HK-2 (cell line): ENCODE data around the gene ZSCAN2.
"Not testable (repeated sequence)": the region's sequence is repeated elsewhere in the genome, so short reads cannot be mapped to it uniquely, and the experiment has no call there.

ENCODE experiments used
- DNase-seq: peaks from one replicate; pipeline ENCODE4 v3.0.0-alpha.2; 2018; ENCODE audit not compliant: unreplicated experiment

Gene ZSCAN2

DNA sequence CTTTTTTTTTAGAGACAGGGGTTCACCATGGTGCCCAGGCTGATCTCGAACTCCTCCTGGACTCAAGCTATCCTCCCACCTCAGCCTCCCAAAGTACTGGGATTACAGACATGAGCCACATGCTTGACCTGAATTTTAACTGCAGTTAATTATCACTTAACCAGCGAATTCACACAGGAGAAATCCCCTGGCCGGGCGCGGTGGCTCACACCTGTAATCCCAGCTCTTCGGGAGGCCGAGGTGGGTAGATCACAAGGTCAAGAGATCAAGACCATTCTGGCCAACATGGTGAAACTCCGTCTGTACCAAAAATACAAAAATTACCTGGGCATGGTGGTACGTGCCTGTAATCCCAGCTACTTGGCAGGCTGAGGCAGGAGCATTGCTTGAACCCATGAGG is 41.1 kb downstream of the ZSCAN2 start:
- not testable (repeated sequence) for DNase-seq

DNA sequence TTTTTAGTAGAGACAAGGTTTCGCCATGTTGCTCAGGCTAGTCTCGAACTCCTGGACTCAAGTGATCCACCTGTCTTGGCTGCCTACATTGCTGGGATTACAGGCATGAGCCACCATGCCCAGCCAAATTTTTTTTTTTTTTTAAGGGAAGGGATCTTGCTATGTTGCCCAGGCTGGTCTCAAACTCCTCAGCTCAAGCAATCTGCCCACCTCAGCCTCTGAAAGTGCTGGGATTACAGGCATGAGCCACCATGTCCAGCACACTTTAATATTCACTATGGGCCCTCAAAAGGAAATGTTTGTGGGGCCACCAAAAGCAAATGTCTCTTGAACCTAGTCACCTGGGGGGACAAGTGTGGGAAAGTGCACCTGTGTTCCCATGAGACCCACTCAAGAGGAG is 41.8 kb downstream of the ZSCAN2 start:
- DNase-seq: not testable (repeated sequence)

GRCh38 chr15:84643838-84644237 is 43.0 kb downstream of the ZSCAN2 start:
- no peak for DNase-seq

DNA sequence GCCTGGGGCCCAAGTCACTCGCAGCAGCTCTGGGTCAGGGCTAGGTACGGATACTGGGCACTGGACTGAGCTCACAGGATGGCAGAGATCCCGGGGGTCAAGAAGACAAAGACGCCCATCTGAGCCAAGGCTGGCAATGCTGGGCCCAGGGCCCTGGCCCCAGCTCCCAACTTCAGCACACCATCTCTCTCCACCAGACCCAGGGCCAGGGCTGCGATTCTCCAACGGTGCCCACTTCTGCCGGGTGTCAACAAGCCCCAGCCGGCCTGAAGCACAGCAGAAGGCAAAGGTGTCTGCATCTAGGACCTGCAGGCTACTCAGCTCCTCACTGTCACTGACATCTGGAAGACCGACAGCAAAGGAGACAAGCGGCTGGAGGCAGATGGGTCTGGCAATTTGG is 44.7 kb downstream of the ZSCAN2 start:
- DNase-seq: no peak

DNA sequence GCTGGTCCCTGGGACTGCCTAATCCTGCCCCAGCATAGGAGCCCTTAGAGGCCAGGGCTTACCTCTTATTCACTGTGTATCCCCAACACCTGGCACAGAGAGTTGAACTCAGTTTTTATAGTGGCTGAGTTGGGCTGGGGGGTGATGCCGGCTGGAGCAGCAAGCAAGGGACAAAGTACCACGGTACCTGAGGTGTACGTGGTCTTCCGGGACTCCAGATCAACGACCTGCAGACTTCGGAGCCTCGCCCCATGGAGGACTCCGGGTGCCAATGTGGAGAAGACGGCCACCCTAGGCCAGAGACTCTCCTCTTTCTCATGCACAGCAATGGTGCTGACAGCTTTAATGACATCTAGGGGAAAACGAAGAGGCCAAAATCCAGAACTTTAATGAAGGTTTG is 45.2 kb downstream of the ZSCAN2 start:
- no peak for DNase-seq

DNA sequence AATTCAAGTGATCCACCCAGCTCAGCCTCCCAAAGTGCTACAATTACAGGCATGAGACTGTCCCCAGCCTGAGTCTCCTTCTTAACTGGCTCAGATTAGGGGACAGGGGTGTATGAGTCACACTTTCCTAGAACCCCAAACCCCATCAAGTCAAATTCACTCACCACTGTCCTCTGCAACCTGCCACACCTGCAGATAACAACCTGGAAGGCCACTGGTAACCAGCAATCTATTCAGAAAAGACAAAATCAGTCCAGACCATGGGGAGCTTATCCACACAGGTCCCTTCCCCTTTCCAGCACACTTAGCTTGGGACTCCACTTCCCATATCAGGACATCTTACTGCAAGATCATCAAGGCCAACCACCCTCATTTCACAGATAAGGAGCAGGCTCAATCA is 46.9 kb downstream of the ZSCAN2 start:
- DNase-seq: no peak

DNA sequence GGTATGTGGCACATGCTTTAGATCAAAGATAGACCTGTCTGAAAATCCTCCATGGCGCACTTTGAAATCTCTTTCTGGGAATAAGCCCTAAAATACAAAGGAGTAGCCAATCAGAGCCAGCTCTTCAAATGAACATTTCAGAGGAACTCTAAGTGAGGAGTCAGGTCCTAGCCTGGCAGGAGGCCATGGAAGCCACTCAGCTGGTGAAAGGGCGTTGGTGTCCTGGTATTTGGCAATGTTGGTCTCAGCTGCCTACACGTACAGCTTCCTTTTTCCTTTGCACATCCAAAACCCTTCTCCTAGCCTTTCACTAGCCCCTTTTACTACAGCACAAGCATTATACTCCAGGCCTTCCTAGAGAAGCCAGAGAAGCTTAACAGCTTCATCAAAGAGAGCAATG is 47.7 kb downstream of the ZSCAN2 start:
- no peak for DNase-seq

GRCh38 chr15:84649706-84650105 is 48.9 kb downstream of the ZSCAN2 start:
- DNase-seq: no peak

DNA sequence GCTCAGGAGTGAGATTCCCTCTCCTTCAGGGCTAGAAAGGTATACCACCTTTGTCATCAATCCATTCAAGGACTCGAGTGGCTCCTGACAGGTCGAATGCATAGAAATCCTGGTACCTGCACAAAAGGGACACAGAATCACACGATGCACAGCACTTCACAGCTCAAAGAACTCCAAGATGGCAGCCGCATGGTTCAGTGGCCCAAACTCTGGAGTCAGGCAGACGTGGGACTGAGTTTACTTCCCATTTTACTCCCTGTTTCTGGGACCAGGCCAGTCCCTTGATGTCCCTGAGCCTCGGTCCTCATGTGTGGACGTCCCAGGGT is 52.7 kb downstream of the ZSCAN2 start:
- no peak for DNase-seq

DNA sequence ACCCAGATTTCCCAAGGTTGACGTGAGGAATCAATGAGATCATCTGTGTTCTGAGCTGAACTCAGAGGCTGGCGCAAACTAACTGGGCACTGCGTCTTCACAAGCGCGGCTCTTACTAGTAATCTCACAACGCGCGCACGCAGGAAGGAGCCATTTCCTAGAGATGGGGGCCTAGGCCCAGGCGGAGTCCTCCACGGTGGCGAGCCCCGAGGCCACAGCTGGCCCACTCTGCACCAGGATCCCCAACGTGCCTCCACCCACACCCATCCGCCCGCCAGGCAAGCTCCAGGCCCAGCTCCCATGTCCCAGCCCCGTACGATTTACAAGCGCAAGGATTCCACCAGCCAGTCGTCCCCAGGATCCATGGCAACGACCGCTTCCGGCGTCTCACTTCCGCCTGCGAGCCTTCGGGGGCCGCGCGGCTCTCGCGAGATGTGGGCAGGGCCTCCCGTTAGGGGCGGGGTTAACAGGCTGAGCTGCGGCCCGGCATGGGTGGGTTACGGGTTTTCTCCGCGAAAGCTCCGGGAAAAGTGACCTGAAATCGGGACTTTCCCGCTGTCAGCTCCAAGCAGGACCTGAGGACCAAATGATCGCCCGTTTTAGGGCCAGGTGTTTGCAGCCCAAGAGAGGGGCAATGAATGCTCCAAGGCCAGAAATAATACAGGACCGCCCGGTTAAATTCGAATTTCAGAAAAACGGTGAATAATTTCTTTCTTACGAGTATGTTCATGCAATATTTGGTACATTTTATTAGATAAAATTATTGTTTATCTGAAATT is 53.3 kb downstream of the ZSCAN2 start, which contains the start of gene WDR73:
WDR73 (minus strand) TSS at position 374 of the 779 bp plus-strand sequence; CDS start at position 365, 9 bp downstream.
- DNase-seq: peak; percentile 91

GRCh38 chr15:84654689-84655453 is 54.1 kb downstream of the ZSCAN2 start:
- DNase-seq: peak; percentile 64

DNA sequence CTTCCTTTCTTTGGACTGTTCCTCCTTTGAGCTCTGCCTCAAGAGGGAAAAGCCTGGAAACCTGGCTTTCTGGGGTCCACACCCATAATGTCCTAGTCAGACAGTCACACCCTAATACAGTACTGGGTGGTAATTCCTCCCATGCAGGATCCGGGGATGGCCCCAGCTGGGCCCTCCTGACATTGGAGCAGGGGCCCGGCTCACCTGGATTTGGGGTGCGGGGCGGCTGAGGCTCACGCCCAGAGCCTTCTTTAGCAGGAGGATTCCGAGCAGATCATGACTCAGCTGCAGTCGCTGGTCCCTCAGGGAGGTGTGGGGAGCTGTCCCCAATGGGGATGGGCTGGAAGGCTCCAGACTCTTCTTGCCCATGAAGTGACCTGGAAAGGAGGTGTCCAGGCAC is 56.2 kb downstream of the ZSCAN2 start:
- no peak for DNase-seq

DNA sequence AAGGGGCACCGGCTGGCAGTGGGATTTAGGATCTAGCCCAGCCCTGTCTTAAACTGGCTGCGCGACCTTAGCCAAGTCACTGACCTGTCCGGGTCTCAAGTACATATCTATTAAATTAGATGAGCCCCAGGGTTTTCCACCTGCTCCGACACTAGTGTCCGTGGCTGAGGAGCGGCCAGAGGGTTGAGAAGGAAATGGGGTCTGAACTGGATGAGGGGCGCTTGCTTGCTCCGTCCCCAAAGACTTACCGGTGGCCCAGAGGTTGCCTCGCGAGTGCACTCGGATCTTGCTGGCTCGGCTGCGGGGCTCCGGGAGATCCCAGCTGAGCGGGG is 56.9 kb downstream of the ZSCAN2 start:
- no peak for DNase-seq

DNA sequence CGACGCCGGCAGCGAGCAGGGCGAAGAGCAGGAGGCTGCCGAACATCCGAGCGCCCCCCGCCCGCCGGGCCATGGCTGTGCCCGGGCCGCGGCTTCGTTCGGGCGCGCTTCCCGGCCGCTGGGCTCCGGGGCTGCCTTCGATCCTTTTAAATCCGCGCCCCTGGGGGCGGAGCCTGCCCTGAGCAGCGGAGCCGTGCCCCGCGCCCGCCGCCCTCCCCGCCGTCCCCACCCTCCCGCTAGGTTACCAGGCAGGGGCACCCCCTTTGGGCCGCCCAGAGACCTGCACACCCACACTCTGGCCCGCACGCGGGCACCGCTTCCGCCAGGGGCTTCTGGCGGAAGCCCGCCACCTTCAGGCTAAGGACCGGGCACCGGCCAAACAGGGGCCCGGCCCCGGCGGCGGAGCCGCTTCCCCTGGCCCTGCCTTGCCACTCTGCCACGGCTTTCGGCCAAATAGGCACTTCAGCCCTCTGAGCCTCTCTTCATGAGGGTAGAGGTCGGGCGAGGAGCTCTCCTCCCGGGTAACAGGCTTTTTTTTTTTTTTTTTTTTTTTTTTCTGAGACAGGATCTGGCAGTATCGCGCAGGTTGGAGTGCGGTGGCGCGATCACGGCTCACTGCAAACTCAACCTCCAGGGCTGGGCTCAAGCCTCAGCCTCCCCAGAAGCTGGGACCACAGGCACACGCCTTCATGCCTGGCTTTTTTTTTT is 57.4 kb downstream of the ZSCAN2 start, which contains the start of gene NMB:
NMB (minus strand) TSS at position 120 of the 708 bp plus-strand sequence; CDS start at position 73, 47 bp downstream.
- DNase-seq: no peak

- DNase-seq: no peak
Measured at GRCh38 chr15:84658788-84659411, 58.1 kb downstream of the ZSCAN2 start.

GRCh38 chr15:84659904-84660781 is 59.3 kb downstream of the ZSCAN2 start:
- DNase-seq: no peak

GRCh38 chr15:84661001-84661400 is 60.2 kb downstream of the ZSCAN2 start:
- no peak for DNase-seq

DNA sequence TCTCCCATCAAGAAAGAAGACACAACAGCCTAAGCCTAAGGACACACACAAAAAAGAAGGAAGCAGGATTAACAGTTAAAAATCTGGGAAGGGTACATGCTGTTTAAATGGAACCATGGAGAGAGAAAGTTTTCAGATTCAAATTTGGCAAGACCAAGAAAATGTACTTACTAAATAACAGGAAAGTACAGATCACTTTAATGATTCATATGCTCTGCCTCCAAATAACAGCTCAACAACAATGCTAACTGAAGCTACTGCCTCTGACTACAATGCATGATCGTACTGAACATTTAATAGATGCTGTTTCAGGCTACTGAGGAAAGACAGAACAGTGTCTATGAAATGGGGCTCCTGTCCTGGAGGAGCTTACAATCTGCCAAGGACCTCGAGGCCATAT is 65.6 kb downstream of the ZSCAN2 start:
- no peak for DNase-seq

GRCh38 chr15:84668221-84668982 is 67.6 kb downstream of the ZSCAN2 start:
- DNase-seq: no peak

DNA sequence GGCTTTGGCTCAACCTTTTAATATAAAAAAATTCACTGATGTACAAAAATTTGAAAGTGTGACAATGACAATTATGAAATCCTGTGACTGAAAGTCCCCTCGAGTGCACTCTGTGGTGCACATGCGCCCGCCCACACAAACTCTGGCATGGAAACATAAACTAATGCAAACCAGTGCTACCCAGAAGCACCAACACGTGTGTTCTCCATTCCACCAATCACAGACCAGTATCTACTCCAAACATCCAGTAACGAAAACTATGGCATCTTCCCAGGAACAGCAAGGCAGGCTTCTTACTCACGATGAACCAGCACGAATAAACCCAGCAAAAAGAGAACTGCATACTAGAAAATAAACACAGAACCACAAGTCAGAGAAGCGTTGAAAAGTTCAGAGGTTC is 68.9 kb downstream of the ZSCAN2 start:
- DNase-seq: no peak
